ENCODE results near the gene FHIT.

The FHIT gene

DNA sequence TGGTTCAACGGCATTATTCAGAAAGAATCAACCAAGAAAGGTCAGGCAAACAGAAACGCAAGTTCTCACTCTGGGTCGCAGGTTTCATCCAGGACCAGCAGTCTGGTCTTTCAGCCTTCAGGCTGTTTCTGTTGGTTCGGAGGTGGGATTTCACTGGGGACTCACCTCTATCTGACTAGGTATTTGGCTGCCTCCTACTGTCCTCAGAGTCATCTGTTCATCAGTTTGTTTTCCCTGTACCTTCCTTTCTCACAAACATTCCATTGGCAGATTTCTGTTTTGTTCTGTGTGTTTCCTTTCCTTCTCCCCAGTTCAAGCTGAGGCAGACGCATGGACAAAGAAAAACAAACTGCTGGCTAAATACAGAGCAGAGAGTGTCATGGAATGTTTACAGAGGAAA is 1154.8 kb downstream of the FHIT start:
- H3K9me2 ChIP-seq (replicated peaks; ENCODE audit: insufficient read depth, low read length), result no peaks in the 10 kb centered on the region
- no peak overlapping the region for H3K4me2 ChIP-seq (ENCODE audit: low read depth, low read length, poor library complexity, severe bottlenecking)
- H2AFZ ChIP-seq (ENCODE audit: low read depth, low read length, severe bottlenecking), result no peak overlapping the region
- no peak overlapping the region for H3K9ac ChIP-seq (ENCODE audit: low read length)
- no peaks in the 10 kb centered on the region for H3K79me2 ChIP-seq (ENCODE audit: insufficient read depth, low read length)
- H3K36me3 ChIP-seq (ENCODE audit: low read length), result no peaks in the 10 kb centered on the region
- no peak overlapping the region for H3K27ac ChIP-seq (ENCODE audit: low read depth, low read length)
- no peaks in the 10 kb centered on the region for H3K9me3 ChIP-seq (ENCODE audit: insufficient read depth, low read length)
- H3K27me3 ChIP-seq (ENCODE audit: low read length), result no peaks in the 10 kb centered on the region
- no peaks in the 10 kb centered on the region for H3F3A ChIP-seq (ENCODE audit: insufficient read depth)
- H4K20me1 ChIP-seq (ENCODE audit: low read depth, low read length), result no peaks in the 10 kb centered on the region
- TF ChIP-seq EZH2phosphoT487 (conservative IDR thresholded peaks at IDR 0.05; ENCODE audit: low read length), result no peak
- TF ChIP-seq, protein P1, sequence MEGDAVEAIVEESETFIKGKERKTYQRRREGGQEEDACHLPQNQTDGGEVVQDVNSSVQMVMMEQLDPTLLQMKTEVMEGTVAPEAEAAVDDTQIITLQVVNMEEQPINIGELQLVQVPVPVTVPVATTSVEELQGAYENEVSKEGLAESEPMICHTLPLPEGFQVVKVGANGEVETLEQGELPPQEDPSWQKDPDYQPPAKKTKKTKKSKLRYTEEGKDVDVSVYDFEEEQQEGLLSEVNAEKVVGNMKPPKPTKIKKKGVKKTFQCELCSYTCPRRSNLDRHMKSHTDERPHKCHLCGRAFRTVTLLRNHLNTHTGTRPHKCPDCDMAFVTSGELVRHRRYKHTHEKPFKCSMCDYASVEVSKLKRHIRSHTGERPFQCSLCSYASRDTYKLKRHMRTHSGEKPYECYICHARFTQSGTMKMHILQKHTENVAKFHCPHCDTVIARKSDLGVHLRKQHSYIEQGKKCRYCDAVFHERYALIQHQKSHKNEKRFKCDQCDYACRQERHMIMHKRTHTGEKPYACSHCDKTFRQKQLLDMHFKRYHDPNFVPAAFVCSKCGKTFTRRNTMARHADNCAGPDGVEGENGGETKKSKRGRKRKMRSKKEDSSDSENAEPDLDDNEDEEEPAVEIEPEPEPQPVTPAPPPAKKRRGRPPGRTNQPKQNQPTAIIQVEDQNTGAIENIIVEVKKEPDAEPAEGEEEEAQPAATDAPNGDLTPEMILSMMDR (IDR thresholded peaks at IDR 0.05; ENCODE audit: insufficient read depth, low read length, poor library complexity, severe bottlenecking), result no peak
- H3K4me3 ChIP-seq (ENCODE audit: insufficient read depth, low read length, poor library complexity, severe bottlenecking), result no peak overlapping the region

DNA sequence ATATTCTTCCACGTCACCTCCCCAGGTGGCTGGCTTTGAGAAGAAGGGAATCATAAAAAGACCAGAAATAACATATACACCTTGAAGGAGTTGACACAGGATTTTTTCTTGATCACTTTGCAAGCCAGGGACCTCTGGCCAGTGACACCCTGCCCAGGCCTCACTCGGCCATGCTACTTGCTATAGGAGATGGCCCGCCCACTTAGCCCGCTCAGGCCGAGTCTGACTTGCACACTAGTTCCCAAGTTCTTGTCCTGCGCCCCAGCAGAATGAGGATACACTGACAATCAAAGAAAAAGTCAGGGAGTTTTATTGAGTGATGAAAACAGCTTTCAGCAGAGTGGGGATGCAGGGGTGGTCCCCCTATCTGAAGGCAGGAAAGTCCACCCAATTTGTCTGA is 1155.3 kb downstream of the FHIT start:
- H4K20me1 ChIP-seq (ENCODE audit: low read depth, low read length), result no peaks in the 10 kb centered on the region
- no peaks in the 10 kb centered on the region for H3F3A ChIP-seq (ENCODE audit: insufficient read depth)
- H3K9me2 ChIP-seq (replicated peaks; ENCODE audit: insufficient read depth, low read length), result no peaks in the 10 kb centered on the region
- no peak overlapping the region for H3K27ac ChIP-seq (ENCODE audit: low read depth, low read length)
- H3K4me3 ChIP-seq (ENCODE audit: insufficient read depth, low read length, poor library complexity, severe bottlenecking), result no peak overlapping the region
- H3K9me3 ChIP-seq (ENCODE audit: insufficient read depth, low read length), result no peaks in the 10 kb centered on the region
- no peaks in the 10 kb centered on the region for H3K27me3 ChIP-seq (ENCODE audit: low read length)
- H3K4me2 ChIP-seq (ENCODE audit: low read depth, low read length, poor library complexity, severe bottlenecking), result no peak overlapping the region
- H3K9ac ChIP-seq (ENCODE audit: low read length), result no peak overlapping the region
- H3K79me2 ChIP-seq (ENCODE audit: insufficient read depth, low read length), result no peaks in the 10 kb centered on the region
- H2AFZ ChIP-seq (ENCODE audit: low read depth, low read length, severe bottlenecking), result no peak overlapping the region
- TF ChIP-seq, protein P1 (IDR thresholded peaks at IDR 0.05; ENCODE audit: insufficient read depth, low read length, poor library complexity, severe bottlenecking), result no peak
- no peak for TF ChIP-seq EZH2phosphoT487 (conservative IDR thresholded peaks at IDR 0.05; ENCODE audit: low read length)
- no peaks in the 10 kb centered on the region for H3K36me3 ChIP-seq (ENCODE audit: low read length)

DNA sequence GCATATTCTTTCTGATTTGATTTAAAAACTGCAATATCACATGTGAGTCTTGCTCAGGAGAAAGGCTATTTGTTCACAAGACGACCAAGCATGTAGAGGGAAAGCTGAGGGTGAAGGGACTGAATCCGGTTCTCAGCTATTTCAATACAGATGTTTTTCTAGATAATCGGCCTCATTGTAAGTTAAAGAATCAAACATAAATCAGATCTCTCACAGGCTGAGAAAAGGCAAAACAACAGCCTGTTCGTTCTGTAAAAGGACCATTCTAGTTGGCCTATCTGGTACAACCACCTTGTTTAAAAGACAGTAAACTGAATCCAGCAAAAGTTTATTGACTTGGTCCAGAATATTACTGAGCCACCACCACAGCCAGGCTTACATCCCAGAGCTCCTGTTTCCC is 1155.7 kb downstream of the FHIT start:
- H2AFZ ChIP-seq (ENCODE audit: low read depth, low read length, severe bottlenecking), result peak overlapping the region; percentile 52
- H3K9me3 ChIP-seq (ENCODE audit: insufficient read depth, low read length), result no peaks in the 10 kb centered on the region
- H4K20me1 ChIP-seq (ENCODE audit: low read depth, low read length), result no peaks in the 10 kb centered on the region
- H3K79me2 ChIP-seq (ENCODE audit: insufficient read depth, low read length), result no peaks in the 10 kb centered on the region
- H3K27me3 ChIP-seq (ENCODE audit: low read length), result no peaks in the 10 kb centered on the region
- no peak overlapping the region for H3K4me3 ChIP-seq (ENCODE audit: insufficient read depth, low read length, poor library complexity, severe bottlenecking)
- H3F3A ChIP-seq (ENCODE audit: insufficient read depth), result no peaks in the 10 kb centered on the region
- 0 out of 2 replicates have a peak overlapping the region, but pooled peaks have one; percentile 13 for H3K9ac ChIP-seq (ENCODE audit: low read length)
- H3K36me3 ChIP-seq (ENCODE audit: low read length), result no peaks in the 10 kb centered on the region
- TF ChIP-seq, protein P1 (IDR thresholded peaks at IDR 0.05; ENCODE audit: insufficient read depth, low read length, poor library complexity, severe bottlenecking), result no peak
- TF ChIP-seq EZH2phosphoT487 (conservative IDR thresholded peaks at IDR 0.05; ENCODE audit: low read length), result no peak
- no peaks in the 10 kb centered on the region for H3K9me2 ChIP-seq (replicated peaks; ENCODE audit: insufficient read depth, low read length)
- H3K27ac ChIP-seq (ENCODE audit: low read depth, low read length), result no peak overlapping the region
- peak overlapping the region; percentile 12 for H3K4me2 ChIP-seq (ENCODE audit: low read depth, low read length, poor library complexity, severe bottlenecking)
